ENCODE measurements around the gene UBR4. TPM values are rescaled to one million over a fixed set of nuclear protein-coding genes. Genes with fewer than 3 reads are reported as not detected.
A peak's percentile ranks its signal among the peaks of the same experiment; 100 is the strongest.
"Not testable (repeated sequence)": the region's sequence is repeated elsewhere in the genome, so short reads cannot be mapped to it uniquely, and the experiment has no call there.

Gene UBR4
- polyA plus RNA-seq, 1 experiment: 80.0 TPM

GRCh38 chr1:19219451-19219850 is 9.4 kb upstream of the UBR4 start:
- DNase-seq (ENCODE audit: low read depth): no peak
- no peak for TF ChIP-seq CTCF (IDR thresholded peaks at IDR 0.05; ENCODE audit: insufficient read depth, low read depth, low read length)
- Histone ChIP-seq H3K27me3 (ENCODE audit: control insufficient read depth, insufficient read depth, low read length) (no peaks in the 10 kb centered on the region), H3K4me3 (ENCODE audit: low read depth, low read length) (no peak overlapping the region), H3K36me3 (ENCODE audit: control insufficient read depth, insufficient read depth, low read length) (peaks cover 16% of the 10 kb centered on the region)
- ChIA-PET CTCF (interaction anchor here (1.2 kb wide), 1 partner anchor 21 kb away, joined by 4 read pairs; no protein-coding TSS in a partner anchor), POLR2A (no interaction called here)

- H3K27me3 ChIP-seq (ENCODE audit: control insufficient read depth, insufficient read depth, low read length); H3K36me3 ChIP-seq (ENCODE audit: control insufficient read depth, insufficient read depth, low read length); H3K4me3 ChIP-seq (ENCODE audit: low read depth, low read length); DNase-seq (ENCODE audit: low read depth); POLR2A ChIA-PET: not testable (repeated sequence)
- CTCF ChIA-PET: interaction anchor here (0.6 to 0.9 kb wide), 4 partner anchors 18 to 380 kb away, joined by 3 to 4 read pairs (median 3); a partner anchor contains a TSS
These were observed 6.5 kb upstream of the UBR4 start for GRCh38 chr1:19216585-19216984.

GRCh38 chr1:19213580-19213979 is 3.5 kb upstream of the UBR4 start:
- ChIA-PET POLR2A (no interaction called here), CTCF (no interaction called here)
- Histone ChIP-seq H3K36me3 (ENCODE audit: control insufficient read depth, insufficient read depth, low read length) (no peaks in the 10 kb centered on the region; the same call in 1 of the 2 replicates), H3K27me3 (ENCODE audit: control insufficient read depth, insufficient read depth, low read length) (no peaks in the 10 kb centered on the region), H3K4me3 (ENCODE audit: low read depth, low read length) (no peak overlapping the region)
- no peak for DNase-seq (ENCODE audit: low read depth)
- no peak for TF ChIP-seq CTCF (IDR thresholded peaks at IDR 0.05; ENCODE audit: insufficient read depth, low read depth, low read length)

- CTCF ChIA-PET: interaction anchor here (1.1 kb wide), 1 partner anchor 17 kb away, joined by 3 read pairs; no protein-coding TSS in a partner anchor
These were observed 2.1 kb upstream of the UBR4 start for GRCh38 chr1:19212167-19212566.

GRCh38 chr1:19210772-19211549 is 895 bp upstream of the UBR4 start:
- H3K27me3 ChIP-seq (ENCODE audit: control insufficient read depth, insufficient read depth, low read length): no peaks in the 10 kb centered on the region
- ChIA-PET POLR2A (no interaction called here), CTCF (interaction anchor here (0.7 to 1.1 kb wide), 4 partner anchors 11 to 136 kb away, joined by 3 read pairs; no protein-coding TSS in a partner anchor)
- TF ChIP-seq CTCF (IDR thresholded peaks at IDR 0.05; ENCODE audit: insufficient read depth, low read depth, low read length): no peak
- DNase-seq (ENCODE audit: low read depth): no peak
- no peaks in the 10 kb centered on the region for H3K36me3 ChIP-seq (ENCODE audit: control insufficient read depth, insufficient read depth, low read length)
- H3K4me3 ChIP-seq (ENCODE audit: low read depth, low read length): peak overlapping the region; percentile 86

More at GRCh38 chr1:19212167-19212566, 2.1 kb upstream of the UBR4 start:
- POLR2A ChIA-PET: no interaction called here
- no peak for TF ChIP-seq CTCF (IDR thresholded peaks at IDR 0.05; ENCODE audit: insufficient read depth, low read depth, low read length)
- no peaks in the 10 kb centered on the region; the same call in 1 of the 2 replicates for H3K36me3 ChIP-seq (ENCODE audit: control insufficient read depth, insufficient read depth, low read length)
- DNase-seq (ENCODE audit: low read depth): no peak
- no peaks in the 10 kb centered on the region for H3K27me3 ChIP-seq (ENCODE audit: control insufficient read depth, insufficient read depth, low read length)
- no peak overlapping the region for H3K4me3 ChIP-seq (ENCODE audit: low read depth, low read length)

Measured in BJ (cell line).